A549 (cell line): ENCODE measurements around the gene CCDC40. TPM values are rescaled to one million over a fixed set of nuclear protein-coding genes. Genes with fewer than 3 reads are reported as not detected.

Source experiments
- ATAC-seq, 2 experiments: fragments of 200-7000 bp in 1 of 2; fragments of >200 bp in 1 of 2; cut with Nextera tagmentation in 1 of 2; cut with Tn5 transposase in 1 of 2; 3 replicates each; pipeline versions ENCODE4 v1.8.0 to v1.9.1; 2018 to 2020; ENCODE audit warnings: mild to moderate bottlenecking in 1 of 2, moderate library complexity in 1 of 2
- CTCF ChIA-PET: fragments of 300-600 bp; sonication (Branson Sonifier 250); formaldehyde crosslinking; extraction: SDS; loops from one replicate; lab custom pipeline; 2021; ENCODE audit warnings: antibody characterized with exemption, inconsistent platforms; lab: Yijun Ruan, JAX
- POLR2A ChIA-PET: fragments of 350-600 bp; formaldehyde crosslinking; extraction: SDS; loops from one replicate; lab custom pipeline; 2021; ENCODE audit warnings: antibody characterized with exemption, inconsistent platforms; lab: Yijun Ruan, JAX
- DNase-seq, 2 experiments: peaks; one replicate each; pipeline versions ENCODE4 v3.0.0 to v3.0.0-alpha.2; 2011 to 2016; ENCODE audit warnings: low read depth in 1 of 2, low spot score in 1 of 2
- FAIRE-seq: peaks from 2 replicates; lab custom pipeline; 2011; peaks lifted over from hg19 to GRCh38; lab: Jason Lieb, UNC
- H3K27ac ChIP-seq, 2 experiments: fragments of >200 bp; sonication (Bioruptor Twin); formaldehyde crosslinking; 3 replicates each; pipeline ENCODE4 v1.5.1; 2016 to 2017
- H3K4me1 ChIP-seq: fragments of >200 bp; sonication (Bioruptor Twin); formaldehyde crosslinking; 3 replicates; pipeline ENCODE4 v1.6.1; 2016
- H3K4me2 ChIP-seq: fragments of >200 bp; sonication (Bioruptor Twin); formaldehyde crosslinking; 3 replicates; pipeline ENCODE4 v1.6.1; 2016
- H3K4me3 ChIP-seq: fragments of >200 bp; sonication (Bioruptor Twin); formaldehyde crosslinking; 3 replicates; pipeline ENCODE4 v1.5.1; 2016
- H3K9me3 ChIP-seq: fragments of >200 bp; sonication (Bioruptor Twin); formaldehyde crosslinking; 3 replicates; pipeline ENCODE4 v1.6.1; 2016
- EP300 ChIP-seq, 2 experiments: fragments of >200 bp; sonication (Bioruptor Twin); formaldehyde crosslinking; IDR thresholded peaks; 2 replicates in 1 of 2; 3 replicates in 1 of 2; pipeline ENCODE4 v1.6.1; 2016 to 2017
- ESRRA ChIP-seq: fragments of 150-350 bp; IDR thresholded peaks from 2 replicates; pipeline ENCODE4 v1.6.1; 2014; ENCODE audit warnings: mild to moderate bottlenecking, low read length, borderline replicate concordance
- FOSB ChIP-seq: fragments of 250-450 bp; sonication (Bioruptor Pico); IDR thresholded peaks from 2 replicates; pipeline ENCODE4 v1.5.0; 2020; ENCODE audit warnings: mild to moderate bottlenecking, moderate library complexity
- FOSL2 ChIP-seq, 2 experiments: fragments of 450-650 bp in 1 of 2; fragments of >200 bp in 1 of 2; sonication (Bioruptor Twin) in 1 of 2; formaldehyde crosslinking; IDR thresholded peaks; 2 replicates each; pipeline versions ENCODE4 v1.5.0 to v1.6.1; 2016 to 2020; ENCODE audit warnings: mild to moderate bottlenecking in 1 of 2, moderate library complexity in 1 of 2
- KDM1A ChIP-seq: fragments of 200-600 bp; sonication (generic); IDR thresholded peaks from 2 replicates; pipeline ENCODE4 v1.6.1; 2016; ENCODE audit warnings: low read depth, mild to moderate bottlenecking
- MAZ ChIP-seq: fragments of 150-350 bp; IDR thresholded peaks from 2 replicates; pipeline ENCODE4 v1.6.1; 2014; ENCODE audit warnings: antibody characterized with exemption, low read depth, low read length, borderline replicate concordance
- NPAS2 ChIP-seq: fragments of 250-450 bp; sonication (Bioruptor Pico); IDR thresholded peaks from 2 replicates; pipeline ENCODE4 v1.8.0; 2022; ENCODE audit warnings: mild to moderate bottlenecking, moderate library complexity, borderline replicate concordance
- PHF8 ChIP-seq: fragments of 200-600 bp; sonication (generic); IDR thresholded peaks from 2 replicates; pipeline ENCODE4 v1.6.1; 2016; ENCODE audit warnings: low read depth, mild to moderate bottlenecking, antibody characterized with exemption, moderate library complexity, borderline replicate concordance
- POLR2A ChIP-seq: IDR thresholded peaks from 2 replicates; pipeline ENCODE4 v1.6.1; 2012; ENCODE audit warnings: mild to moderate bottlenecking, low read length
- RAD21 ChIP-seq, 2 experiments: fragments of >200 bp in 1 of 2; sonication (Bioruptor Twin) in 1 of 2; formaldehyde crosslinking in 1 of 2; IDR thresholded peaks in 1 of 2; conservative IDR thresholded peaks in 1 of 2; 2 replicates in 1 of 2; 3 replicates in 1 of 2; pipeline ENCODE4 v1.6.1; 2012 to 2018; ENCODE audit warnings: inconsistent platforms in 1 of 2
- RARB ChIP-seq: fragments of 250-450 bp; sonication (Bioruptor Pico); IDR thresholded peaks from 2 replicates; pipeline ENCODE4 v1.8.0; 2021; ENCODE audit warnings: mild to moderate bottlenecking, moderate library complexity
- RCOR1 ChIP-seq: fragments of 150-350 bp; IDR thresholded peaks from 2 replicates; pipeline ENCODE4 v1.6.1; 2014; ENCODE audit warnings: antibody characterized with exemption, low read length, low read depth
- REST ChIP-seq: fragments of 200-600 bp; sonication (generic); IDR thresholded peaks from 2 replicates; pipeline ENCODE4 v1.6.1; 2016; ENCODE audit warnings: antibody characterized with exemption, mild to moderate bottlenecking, moderate library complexity
- RFX5 ChIP-seq: fragments of 450-650 bp; IDR thresholded peaks from 2 replicates; pipeline ENCODE4 v1.7.1; 2014; ENCODE audit warnings: antibody characterized with exemption, mild to moderate bottlenecking, moderate library complexity
- TP53 ChIP-seq: fragments of 250-450 bp; sonication (Bioruptor Pico); IDR thresholded peaks from 2 replicates; pipeline ENCODE4 v1.5.0; 2021; ENCODE audit warnings: mild to moderate bottlenecking, moderate library complexity
- ZNF302 ChIP-seq: fragments of 250-450 bp; sonication (Bioruptor Pico); IDR thresholded peaks from 2 replicates; pipeline ENCODE4 v1.9.0; 2021; ENCODE audit warnings: inconsistent platforms, mild to moderate bottlenecking, moderate library complexity
- ZSCAN20 ChIP-seq: fragments of 250-450 bp; sonication (Bioruptor Pico); IDR thresholded peaks from 2 replicates; pipeline ENCODE4 v1.8.0; 2022; ENCODE audit warnings: mild to moderate bottlenecking, moderate library complexity
- WGBS: methylation state at CpG from one replicate; pipeline ENCODE4 v1.1.6; 2017; ENCODE audit errors: missing lambda C conversion rate; 5-methylcytosine and 5-hydroxymethylcytosine counted together
- polyA plus RNA-seq, 4 experiments: library from polyadenylated mRNA; depleted of rRNA in 3 of 4; stranded (reverse); fragments of >200 nt; fragmentation: RNase III in 1 of 4; extraction: RNeasy Plus Mini Kit Qiagen cat#74134 plus additional on column Dnase treatment in 1 of 4; gene quantifications; 2 replicates in 3 of 4; 3 replicates in 1 of 4; pipeline ENCODE4 v1.2.3, GENCODE V29; 2011 to 2017

CCDC40 gene
- polyA plus RNA-seq, 2 of the 4 experiments (the other 2 are of a cell fraction) = 5.9 to 11.3 TPM

- H3K27ac ChIP-seq = no peak overlapping the region
- no peak for FAIRE-seq
- no peaks in the 10 kb centered on the region for H3K9me3 ChIP-seq
- H3K4me1 ChIP-seq = no peaks in the 10 kb centered on the region
- CTCF ChIA-PET = interaction anchor here (0.5 to 11.7 kb wide), 6 partner anchors 9 to 27 kb away, joined by 3 to 99 read pairs (median 8); partner anchors contain the start of gene GAA
- no peak for TF ChIP-seq POLR2A
- no peak for TF ChIP-seq ESRRA
- no peak for TF ChIP-seq ZNF302 (CRISPR knock-in tag)
- TF ChIP-seq REST = no peak
- TF ChIP-seq KDM1A = no peak
- TF ChIP-seq FOSB (CRISPR knock-in tag) = no peak
- TF ChIP-seq MAZ = no peak
- TF ChIP-seq, all 56 proteins: peak for 0
- WGBS = 85% methylated on average over 7 of the region's 7 CpGs
- Histone ChIP-seq H3K4me2 (no peak overlapping the region), H3K4me3 (no peak overlapping the region)
- no peak for ATAC-seq
- POLR2A ChIA-PET = interaction anchor here (1.5 kb wide), 1 partner anchor 13 kb away, joined by 6 read pairs; the partner anchor contains the start of gene GAA
- no peak for DNase-seq
These were observed 78.3 kb downstream of the CCDC40 start for GRCh38 chr17:80114758-80115157.

DNA sequence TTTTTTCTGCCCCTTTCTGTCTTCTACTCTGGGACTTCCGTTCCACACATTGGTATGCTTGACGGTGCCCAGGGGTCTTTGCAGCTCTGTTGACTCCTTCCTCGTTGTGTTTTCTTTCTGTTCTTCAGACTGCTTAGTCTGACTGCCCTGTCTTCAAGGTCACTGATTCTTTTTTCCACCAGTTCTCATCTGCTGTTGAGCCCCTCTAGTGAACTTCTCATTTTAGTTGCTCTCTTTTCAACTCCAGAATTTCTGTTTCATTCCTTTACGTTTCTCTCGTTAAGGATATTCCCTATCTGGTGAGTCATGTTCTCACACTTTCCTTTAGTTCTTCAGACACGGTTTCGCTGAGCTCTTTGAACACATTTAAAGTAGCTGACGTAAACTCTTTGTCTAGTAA lies 78.7 kb downstream of the CCDC40 start:
- no peaks in the 10 kb centered on the region for H3K9me3 ChIP-seq
- no peaks in the 10 kb centered on the region for H3K4me1 ChIP-seq
- no peak overlapping the region for H3K4me3 ChIP-seq
- WGBS = 83% methylated on average over 8 of the region's 8 CpGs
- no peak for FAIRE-seq
- H3K27ac ChIP-seq = no peak overlapping the region
- ATAC-seq = no peak
- ChIA-PET CTCF (interaction anchor here (0.5 to 11.7 kb wide), 7 partner anchors 9 to 107 kb away, joined by 3 to 99 read pairs (median 7); partner anchors contain the start of gene GAA), POLR2A (interaction anchor here (1.5 kb wide), 1 partner anchor 13 kb away, joined by 6 read pairs; the partner anchor contains the start of gene GAA)
- DNase-seq = no peak
- no peak overlapping the region for H3K4me2 ChIP-seq
- TF ChIP-seq ZSCAN20 (no peak), FOSL2 (IDR thresholded peaks at IDR 0.05) (no peak), FOSL2 (CRISPR knock-in tag; IDR thresholded peaks at IDR 0.05) (peak; percentile 25; the same call in 1 of the 2 replicates)

GRCh38 chr17:80116276-80116920 lies 80.0 kb downstream of the CCDC40 start:
- DNase-seq = no peak
- Histone ChIP-seq H3K9me3 (no peaks in the 10 kb centered on the region), H3K27ac (no peak overlapping the region), H3K4me3 (no peak overlapping the region), H3K4me2 (no peak overlapping the region), H3K4me1 (no peaks in the 10 kb centered on the region)
- FAIRE-seq = no peak
- POLR2A ChIA-PET = interaction anchor here (1.1 kb wide), 1 partner anchor 15 kb away, joined by 4 read pairs; the partner anchor contains the start of gene GAA
- TF ChIP-seq TP53 = no peak
- TF ChIP-seq EP300 (IDR thresholded peaks at IDR 0.05) = no peak
- no peak for TF ChIP-seq RAD21 (conservative IDR thresholded peaks at IDR 0.05 in 1 of 2, IDR thresholded peaks at IDR 0.05 in 1 of 2)
- TF ChIP-seq RARB = no peak
- no peak for TF ChIP-seq REST
- TF ChIP-seq ZNF302 (CRISPR knock-in tag) = no peak
- TF ChIP-seq RCOR1 = no peak
- no peak for TF ChIP-seq RFX5
- TF ChIP-seq FOSL2 (IDR thresholded peaks at IDR 0.05) = no peak
- no peak for TF ChIP-seq FOSL2 (CRISPR knock-in tag; IDR thresholded peaks at IDR 0.05)
- no peak for TF ChIP-seq NPAS2 (CRISPR knock-in tag)
- TF ChIP-seq PHF8 = no peak
- 91% methylated on average over 16 of the region's 16 CpGs for WGBS
- CTCF ChIA-PET = interaction anchor here (0.7 to 11.7 kb wide), 5 partner anchors 16 to 108 kb away, joined by 3 to 99 read pairs (median 3); partner anchors contain the start of gene GAA
- no peak for ATAC-seq
